Hepatocyte (in vitro differentiated cells): ENCODE measurements around the gene ANKRD10. TPM values are rescaled to one million over a fixed set of nuclear protein-coding genes. Genes with fewer than 3 reads are reported as not detected.

Source experiments
- DNase-seq: peaks from one replicate; pipeline ENCODE4 v3.0.0-alpha.2; 2016; ENCODE audit warnings: low spot score
- H2AFZ ChIP-seq: fragments of 200-600 bp; sonication (generic); 2 replicates; pipeline ENCODE4 v1.6.0; 2016; ENCODE audit warnings: antibody characterized with exemption, mild to moderate bottlenecking
- H3K27ac ChIP-seq: fragments of 200-600 bp; sonication (generic); 2 replicates; pipeline ENCODE4 v1.5.1; 2016; ENCODE audit warnings: mild to moderate bottlenecking
- H3K27me3 ChIP-seq: fragments of 200-600 bp; sonication (generic); 2 replicates; pipeline ENCODE4 v1.6.1; 2016
- H3K36me3 ChIP-seq: fragments of 200-600 bp; sonication (generic); replicated peaks from 2 replicates; pipeline ENCODE4 v1.5.1; 2016; ENCODE audit warnings: low read depth; ENCODE audit not compliant: insufficient read depth
- H3K4me1 ChIP-seq: fragments of 200-600 bp; sonication (generic); 2 replicates; pipeline ENCODE4 v1.5.1; 2016; ENCODE audit warnings: mild to moderate bottlenecking, moderate library complexity; ENCODE audit not compliant: insufficient read depth
- H3K4me2 ChIP-seq: fragments of 200-600 bp; sonication (generic); 2 replicates; pipeline ENCODE4 v1.6.0; 2016
- H3K4me3 ChIP-seq: fragments of 200-600 bp; sonication (generic); 2 replicates; pipeline ENCODE4 v1.5.1; 2016; ENCODE audit warnings: mild to moderate bottlenecking
- H3K79me2 ChIP-seq: fragments of 200-600 bp; sonication (generic); 2 replicates; pipeline ENCODE4 v1.6.0; 2017; ENCODE audit warnings: mild to moderate bottlenecking
- H3K9me2 ChIP-seq: fragments of 200-600 bp; sonication (generic); replicated peaks from 2 replicates; pipeline ENCODE4 v1.6.0; 2017; ENCODE audit warnings: mild to moderate bottlenecking; ENCODE audit not compliant: insufficient read depth
- H3K9me3 ChIP-seq: fragments of 200-600 bp; sonication (generic); 2 replicates; pipeline ENCODE4 v1.5.1; 2016; ENCODE audit warnings: low read depth, mild to moderate bottlenecking
- H4K20me1 ChIP-seq: fragments of 200-600 bp; sonication (generic); 2 replicates; pipeline ENCODE4 v1.6.0; 2016; ENCODE audit warnings: mild to moderate bottlenecking; ENCODE audit not compliant: insufficient read depth, poor library complexity, severe bottlenecking
- EZH2 ChIP-seq: fragments of 200-600 bp; sonication (generic); IDR thresholded peaks from 2 replicates; pipeline ENCODE4 v1.6.1; 2016; ENCODE audit warnings: antibody characterized with exemption, mild to moderate bottlenecking, borderline replicate concordance
- EZH2phosphoT487 ChIP-seq: fragments of 200-600 bp; sonication (generic); IDR thresholded peaks from one replicate; pipeline ENCODE4 v1.6.1; 2018; ENCODE audit warnings: antibody characterized with exemption, mild to moderate bottlenecking, low read depth, moderate library complexity; ENCODE audit not compliant: unreplicated experiment, severe bottlenecking
- WGBS: methylation state at CpG from one replicate; pipeline ENCODE4 v1.1.6; 2016; ENCODE audit warnings: low lambda C conversion rate; ENCODE audit errors: missing lambda C conversion rate; 5-methylcytosine and 5-hydroxymethylcytosine counted together
- polyA plus RNA-seq: library from polyadenylated mRNA; unstranded; fragments of >200 nt; fragmentation: Nextera tagmentation; extraction: Ambion mirVana; gene quantifications from 2 replicates; pipeline ENCODE4 v1.2.1, GENCODE V29; 2016
- total RNA-seq: library from RNA; depleted of rRNA; stranded (reverse); fragments of >200 nt; gene quantifications from 2 replicates; pipeline ENCODE4 v1.2.3, GENCODE V29; 2014
- TF ChIP-seq, protein P1 (sequence below): fragments of 200-600 bp; sonication (generic); IDR thresholded peaks from 2 replicates; pipeline ENCODE4 v1.5.1; 2016; ENCODE audit warnings: antibody characterized with exemption, mild to moderate bottlenecking; ENCODE audit not compliant: poor library complexity

Gene ANKRD10
- total and polyA plus RNA-seq, 2 experiments from 2014 or later: 104 to 143 TPM

DNA sequence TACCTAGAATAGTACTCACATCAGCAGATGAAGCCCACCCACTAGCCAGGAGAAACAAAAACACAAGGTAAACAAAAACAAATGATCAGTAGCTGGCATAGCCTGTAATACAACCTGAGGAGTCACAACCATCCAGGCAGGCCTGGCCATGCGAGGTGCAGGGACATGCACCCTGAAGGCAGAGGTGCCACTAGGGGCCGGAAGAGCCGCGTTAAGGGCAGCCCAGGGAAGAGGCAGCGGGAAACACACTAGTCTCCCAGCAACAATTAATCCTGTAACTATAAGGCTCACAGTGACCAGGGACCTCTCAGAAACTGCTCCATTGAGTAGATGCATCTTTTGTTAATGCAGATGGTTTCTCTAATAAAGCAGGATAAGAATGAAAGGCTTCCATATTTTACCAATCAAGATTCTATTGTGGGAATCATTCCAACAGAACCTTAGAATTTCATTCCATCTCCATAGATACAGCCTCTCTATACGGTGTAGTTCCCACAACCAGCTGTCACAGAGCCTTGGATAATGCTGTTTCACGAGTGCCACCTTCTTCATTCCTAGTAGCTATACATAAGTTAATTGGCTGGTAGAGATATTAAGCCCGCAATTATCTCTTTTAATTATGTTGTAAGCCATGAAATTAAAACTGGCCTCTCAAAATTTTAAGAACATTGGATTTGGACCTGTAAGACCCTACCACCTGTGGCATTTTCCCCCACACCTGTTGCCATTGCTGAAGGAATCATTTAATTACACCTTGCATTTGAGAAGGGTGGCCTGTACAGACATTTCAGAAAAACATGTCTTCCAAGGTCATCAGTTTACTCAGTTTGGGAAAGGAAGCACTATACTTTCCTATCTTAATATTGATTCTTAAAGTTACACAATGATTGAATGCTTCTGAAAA lies 28.7 kb downstream of the ANKRD10 start:
- Histone ChIP-seq H3K27ac (no peak overlapping the region), H3K9me3 (no peaks in the 10 kb centered on the region), H3K4me3 (no peak overlapping the region), H3K79me2 (no peaks in the 10 kb centered on the region), H2AFZ (no peak overlapping the region), H3K9me2 (no peaks in the 10 kb centered on the region), H4K20me1 (no peaks in the 10 kb centered on the region), H3K4me2 (no peak overlapping the region), H3K36me3 (no peaks in the 10 kb centered on the region), H3K27me3 (no peaks in the 10 kb centered on the region), H3K4me1 (peaks cover 6% of the 10 kb centered on the region)
- TF ChIP-seq, protein P1, sequence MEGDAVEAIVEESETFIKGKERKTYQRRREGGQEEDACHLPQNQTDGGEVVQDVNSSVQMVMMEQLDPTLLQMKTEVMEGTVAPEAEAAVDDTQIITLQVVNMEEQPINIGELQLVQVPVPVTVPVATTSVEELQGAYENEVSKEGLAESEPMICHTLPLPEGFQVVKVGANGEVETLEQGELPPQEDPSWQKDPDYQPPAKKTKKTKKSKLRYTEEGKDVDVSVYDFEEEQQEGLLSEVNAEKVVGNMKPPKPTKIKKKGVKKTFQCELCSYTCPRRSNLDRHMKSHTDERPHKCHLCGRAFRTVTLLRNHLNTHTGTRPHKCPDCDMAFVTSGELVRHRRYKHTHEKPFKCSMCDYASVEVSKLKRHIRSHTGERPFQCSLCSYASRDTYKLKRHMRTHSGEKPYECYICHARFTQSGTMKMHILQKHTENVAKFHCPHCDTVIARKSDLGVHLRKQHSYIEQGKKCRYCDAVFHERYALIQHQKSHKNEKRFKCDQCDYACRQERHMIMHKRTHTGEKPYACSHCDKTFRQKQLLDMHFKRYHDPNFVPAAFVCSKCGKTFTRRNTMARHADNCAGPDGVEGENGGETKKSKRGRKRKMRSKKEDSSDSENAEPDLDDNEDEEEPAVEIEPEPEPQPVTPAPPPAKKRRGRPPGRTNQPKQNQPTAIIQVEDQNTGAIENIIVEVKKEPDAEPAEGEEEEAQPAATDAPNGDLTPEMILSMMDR: no peak
- TF ChIP-seq EZH2phosphoT487 (no peak), EZH2 (no peak)
- DNase-seq: no peak
- WGBS: 58% methylated on average over 8 of the region's 8 CpGs

DNA sequence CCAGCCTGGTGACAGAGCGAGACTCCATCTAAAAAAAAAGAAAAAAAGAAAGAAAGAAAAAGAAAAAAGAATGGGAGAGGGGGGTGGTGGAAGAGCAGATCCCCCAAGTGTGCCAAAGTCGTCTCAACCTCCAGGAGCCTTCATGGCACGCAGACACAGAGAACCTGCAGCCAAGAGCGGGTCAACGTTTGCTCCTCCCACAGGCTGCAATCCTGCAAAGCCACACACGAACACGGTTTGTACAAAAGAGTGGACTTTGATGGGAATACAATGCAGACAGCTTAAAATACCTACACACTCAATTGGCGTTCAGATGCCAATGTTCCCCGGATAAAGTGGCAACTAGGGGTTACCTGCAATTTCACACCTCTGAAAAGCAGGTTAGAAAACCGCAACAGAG lies 29.4 kb downstream of the ANKRD10 start:
- no peaks in the 10 kb centered on the region for H4K20me1 ChIP-seq
- no peaks in the 10 kb centered on the region for H3K27me3 ChIP-seq
- TF ChIP-seq, protein P1: no peak
- TF ChIP-seq EZH2: no peak
- TF ChIP-seq EZH2phosphoT487: no peak
- H3K4me3 ChIP-seq: no peak overlapping the region
- no peaks in the 10 kb centered on the region for H3K79me2 ChIP-seq
- no peaks in the 10 kb centered on the region for H3K36me3 ChIP-seq
- WGBS: 84% methylated on average over 9 of the region's 10 CpGs
- no peaks in the 10 kb centered on the region for H3K9me3 ChIP-seq
- H3K27ac ChIP-seq: no peak overlapping the region
- no peak for DNase-seq
- peaks cover 6% of the 10 kb centered on the region for H3K4me1 ChIP-seq
- no peak overlapping the region for H2AFZ ChIP-seq
- H3K4me2 ChIP-seq: no peak overlapping the region
- H3K9me2 ChIP-seq: no peaks in the 10 kb centered on the region

DNA sequence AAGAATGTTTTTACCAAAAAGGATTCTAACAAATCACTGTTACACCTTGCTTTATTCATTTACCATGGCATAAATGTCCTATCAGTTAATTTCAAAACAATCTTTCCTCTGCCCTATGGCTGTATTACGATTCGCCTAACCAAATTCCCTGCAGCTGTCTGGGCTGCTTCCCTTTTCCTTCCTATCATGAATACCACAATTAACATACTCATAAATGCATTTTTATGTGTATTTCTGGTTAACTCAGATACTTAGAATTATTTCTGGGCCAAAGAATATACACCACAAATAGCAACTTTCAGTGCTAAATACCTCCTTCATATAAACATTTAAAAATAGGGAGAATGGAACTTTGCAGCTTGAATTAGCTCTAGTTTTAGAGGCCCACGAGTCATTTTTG lies 30.4 kb downstream of the ANKRD10 start:
- TF ChIP-seq, protein P1: no peak
- TF ChIP-seq EZH2 (no peak), EZH2phosphoT487 (no peak)
- Histone ChIP-seq H3K27me3 (no peaks in the 10 kb centered on the region), H3K4me2 (no peak overlapping the region), H3K9me3 (no peaks in the 10 kb centered on the region), H3K36me3 (no peaks in the 10 kb centered on the region), H3K4me3 (no peak overlapping the region), H3K79me2 (no peaks in the 10 kb centered on the region), H3K4me1 (peaks cover 6% of the 10 kb centered on the region), H3K9me2 (no peaks in the 10 kb centered on the region), H3K27ac (no peak overlapping the region), H4K20me1 (no peaks in the 10 kb centered on the region), H2AFZ (no peak overlapping the region)
- 60% methylated on average over 3 of the region's 3 CpGs for WGBS
- DNase-seq: no peak
